NCI-H1417 (cell line): ENCODE measurements around the gene PAWR.
A peak's percentile ranks its signal among the peaks of the same experiment; 100 is the strongest.
"Not testable (repeated sequence)": the region's sequence is repeated elsewhere in the genome, so short reads cannot be mapped to it uniquely, and the experiment has no call there.

Experiments
- DNase-seq, 3 experiments: peaks; one replicate each; lab custom pipeline; 2025; lab: John Stamatoyannopoulos, UW

PAWR gene

DNA sequence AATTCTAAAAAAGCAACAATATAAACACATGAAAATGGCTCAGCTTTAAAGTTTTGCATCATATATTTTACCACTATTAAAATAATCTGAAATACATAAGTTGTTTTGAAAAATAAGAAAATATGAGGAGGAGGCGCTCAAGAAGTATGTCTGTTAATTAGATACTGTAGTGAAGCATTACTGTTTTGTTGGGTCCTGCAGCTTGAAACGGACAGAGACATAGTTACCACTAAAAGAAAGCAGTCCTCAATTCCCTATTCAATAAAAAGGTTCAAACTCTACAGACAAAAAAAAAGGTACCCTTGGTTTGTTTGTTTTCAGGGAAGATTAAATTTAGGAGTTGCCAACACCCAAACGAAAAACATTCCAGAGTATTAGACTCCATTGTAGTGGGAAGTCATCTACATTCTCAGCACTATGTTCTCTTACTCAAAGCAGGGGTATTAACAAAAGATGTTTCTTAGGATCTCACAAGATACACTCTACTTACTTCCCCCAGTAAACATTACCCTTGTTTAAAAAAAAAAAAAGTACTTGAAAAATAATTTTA is 3.0 kb downstream of the PAWR start:
- DNase-seq, result peak in 1 of 3 experiments; percentile 15

DNA sequence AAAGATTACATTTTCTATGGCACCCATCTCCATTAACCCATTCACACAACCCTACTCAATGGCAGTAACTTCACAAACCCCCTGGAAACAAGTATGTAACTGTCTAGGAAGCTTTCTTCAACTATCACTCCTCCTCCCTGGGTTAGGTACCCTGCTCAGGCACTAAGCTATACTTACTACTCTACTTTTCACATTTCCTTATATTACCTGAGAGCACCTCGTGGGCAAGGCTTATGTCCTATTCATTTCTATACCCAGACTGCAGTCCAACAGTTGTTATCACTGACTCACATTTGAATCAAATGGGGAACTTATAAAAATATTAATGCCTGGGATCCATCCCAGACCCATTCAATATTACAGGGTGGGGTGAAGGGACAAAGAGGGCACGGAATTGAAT is 4.6 kb downstream of the PAWR start:
- no peak for DNase-seq

DNA sequence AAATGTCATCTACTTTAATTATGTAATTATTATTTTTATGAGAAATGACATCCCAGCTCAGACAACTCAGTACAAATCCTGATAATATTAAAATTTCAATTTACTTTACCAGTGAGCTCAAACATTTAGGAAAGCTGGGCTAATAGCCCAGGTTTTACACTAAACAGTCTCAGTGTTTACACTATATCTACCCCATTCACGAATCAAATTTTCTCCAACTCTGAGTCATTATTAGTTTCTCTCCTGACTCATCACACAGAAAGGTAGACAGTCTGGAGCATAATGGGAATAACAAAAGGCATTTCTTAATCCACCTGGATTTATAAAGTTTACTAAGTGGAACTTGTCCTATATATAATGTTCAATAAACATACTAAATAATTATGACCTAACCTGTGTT is 5.7 kb downstream of the PAWR start:
- peak in 1 of 3 experiments; percentile 56 for DNase-seq

GRCh38 chr12:79684338-79684737 is 6.4 kb downstream of the PAWR start:
- not testable (repeated sequence) for DNase-seq

DNA sequence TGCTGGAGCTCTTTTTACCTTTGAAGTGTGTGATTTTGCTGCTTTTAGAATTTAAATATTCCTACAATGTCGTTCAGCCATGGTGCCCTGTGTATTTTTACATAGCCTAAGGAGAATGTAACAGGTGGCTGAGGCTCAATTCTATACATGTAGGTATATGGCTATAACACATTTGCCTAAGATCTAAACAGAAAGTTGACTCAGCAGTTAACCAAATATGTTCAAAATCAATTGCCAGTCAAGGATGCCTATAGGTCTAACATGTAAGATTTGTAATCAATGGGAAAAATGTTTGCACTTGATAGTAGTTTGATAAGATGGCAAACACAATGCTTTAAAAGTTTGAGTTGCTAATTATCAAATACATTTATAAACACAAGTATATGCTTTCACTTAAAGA is 8.2 kb downstream of the PAWR start:
- DNase-seq, result no peak

DNA sequence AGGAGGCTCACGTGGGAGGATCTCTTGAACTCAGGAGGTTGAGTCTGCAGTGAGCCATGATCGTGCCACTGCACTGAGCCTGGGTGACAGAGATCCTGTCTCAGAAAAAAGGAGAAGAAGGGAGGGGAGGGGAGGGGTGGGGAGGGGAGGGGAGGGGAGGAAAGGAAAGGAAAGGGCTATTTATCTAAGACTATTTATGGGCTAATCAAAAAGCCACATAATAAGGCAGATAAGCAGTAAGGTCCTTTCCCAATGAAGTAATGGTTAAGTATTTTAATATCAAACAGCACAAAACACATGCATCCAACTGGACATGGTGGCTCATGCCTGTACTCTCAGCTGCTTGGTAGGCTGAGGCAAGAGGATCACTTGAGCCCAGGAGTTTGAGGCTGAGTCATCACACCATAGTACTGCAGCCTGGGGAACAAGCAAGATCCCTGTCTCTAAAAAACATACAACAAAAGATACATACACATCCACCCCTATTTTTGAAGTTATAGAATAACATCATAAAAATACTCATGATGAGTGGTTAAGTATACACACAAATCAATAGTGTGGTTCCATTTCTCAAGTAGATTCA is 9.7 kb downstream of the PAWR start:
- DNase-seq, result no peak

DNA sequence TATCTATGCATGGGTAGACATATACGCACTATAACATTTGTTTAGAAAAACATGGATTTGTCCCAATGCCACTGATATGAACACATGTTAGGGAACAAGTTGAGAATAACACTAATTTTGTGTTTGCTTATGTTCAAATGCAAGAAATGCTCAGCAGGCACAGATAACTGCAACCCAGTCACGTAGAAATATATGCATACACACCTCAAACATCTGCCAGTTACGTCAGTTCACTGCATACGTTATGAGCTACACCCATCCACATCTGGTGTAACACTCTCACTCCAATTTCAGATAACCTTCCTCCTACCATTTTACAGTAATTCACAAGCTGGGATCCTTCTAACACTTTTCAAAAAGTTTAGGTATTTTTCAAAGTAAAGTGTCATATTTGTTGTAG is 10.7 kb downstream of the PAWR start:
- DNase-seq, result no peak

DNA sequence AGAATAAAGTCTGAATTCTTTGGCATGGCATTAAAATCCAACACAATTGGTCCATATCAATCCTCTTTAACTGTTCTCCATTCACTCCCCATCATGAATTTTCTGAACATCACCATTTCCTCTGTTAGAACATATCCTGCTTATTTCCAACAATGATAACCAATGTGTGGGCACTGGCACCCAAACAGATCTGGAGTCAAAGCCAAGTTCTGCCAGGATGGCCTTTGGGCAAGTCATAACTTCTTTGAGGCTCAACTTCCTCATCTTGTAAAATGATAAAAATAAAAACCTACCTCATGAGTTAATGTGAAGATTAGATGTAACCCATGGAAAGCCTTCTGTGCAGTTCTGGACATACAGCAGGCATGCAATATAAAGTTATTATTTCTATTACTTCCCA is 12.5 kb downstream of the PAWR start:
- no peak for DNase-seq

DNA sequence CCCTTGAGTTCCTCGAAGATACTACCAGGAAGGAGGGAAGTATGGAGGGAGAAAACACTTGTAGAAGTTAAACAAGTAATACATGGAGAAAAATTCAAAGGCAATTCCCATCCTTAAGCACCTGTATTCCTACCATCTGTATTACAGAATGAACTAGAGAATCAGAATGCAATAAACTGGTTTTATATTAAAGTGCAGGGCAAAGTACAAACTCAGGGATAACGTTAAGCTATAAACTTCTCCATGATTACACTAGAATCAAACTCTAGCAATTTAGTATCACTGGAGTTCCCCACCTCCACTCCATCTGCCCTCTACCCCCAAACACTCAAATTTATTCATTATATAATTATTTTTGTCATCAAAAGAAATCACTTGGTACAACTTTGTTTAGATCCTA is 13.1 kb downstream of the PAWR start:
- no peak for DNase-seq

- no peak for DNase-seq
Measured at GRCh38 chr12:79676579-79676978, 14.2 kb downstream of the PAWR start.

DNA sequence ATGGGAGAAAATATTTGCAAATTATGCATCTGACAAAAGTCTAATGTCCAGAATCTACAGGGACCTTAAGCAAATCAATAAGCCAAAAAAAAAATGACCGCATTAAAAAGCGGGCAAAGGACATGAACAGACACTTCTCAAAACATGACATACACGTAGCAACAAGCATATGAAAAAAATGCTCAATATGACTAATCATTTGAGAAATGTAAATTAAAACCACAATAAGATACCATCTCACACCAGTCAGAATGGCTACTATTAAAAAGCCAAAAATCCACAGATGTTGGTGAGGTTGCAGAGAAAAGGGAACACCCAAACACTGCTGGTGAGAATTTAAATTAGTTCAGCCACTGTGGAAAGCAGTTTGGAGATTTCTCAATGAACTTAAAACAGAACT is 16.1 kb downstream of the PAWR start:
- DNase-seq, result no peak

GRCh38 chr12:79673354-79673753 is 17.4 kb downstream of the PAWR start:
- peak in 1 of 3 experiments; percentile 55 for DNase-seq

- no peak for DNase-seq
Measured at GRCh38 chr12:79668113-79668512, 22.7 kb downstream of the PAWR start.

GRCh38 chr12:79665212-79665887 is 25.4 kb downstream of the PAWR start:
- DNase-seq, result no peak

DNA sequence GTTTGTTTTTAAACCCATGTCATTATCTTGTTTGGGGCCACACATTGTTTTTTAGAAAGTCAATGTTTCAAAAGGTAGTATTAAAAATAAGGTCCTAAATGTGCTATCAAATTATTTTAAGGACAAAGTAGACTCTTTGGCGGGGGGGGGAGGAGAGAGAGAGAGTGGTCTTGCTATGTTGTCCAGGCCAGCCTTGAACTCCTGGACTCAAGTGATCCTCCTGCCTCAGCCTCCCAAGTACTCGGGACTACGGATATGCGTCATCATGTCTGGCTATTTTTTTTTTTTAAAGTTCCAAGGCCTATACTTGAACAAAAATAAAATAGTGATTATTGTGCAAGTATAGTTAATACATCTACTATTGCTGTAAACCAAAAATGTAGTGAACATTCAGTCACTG is 26.2 kb downstream of the PAWR start:
- no peak for DNase-seq

GRCh38 chr12:79662046-79662811 is 28.5 kb downstream of the PAWR start:
- DNase-seq, result no peak

DNA sequence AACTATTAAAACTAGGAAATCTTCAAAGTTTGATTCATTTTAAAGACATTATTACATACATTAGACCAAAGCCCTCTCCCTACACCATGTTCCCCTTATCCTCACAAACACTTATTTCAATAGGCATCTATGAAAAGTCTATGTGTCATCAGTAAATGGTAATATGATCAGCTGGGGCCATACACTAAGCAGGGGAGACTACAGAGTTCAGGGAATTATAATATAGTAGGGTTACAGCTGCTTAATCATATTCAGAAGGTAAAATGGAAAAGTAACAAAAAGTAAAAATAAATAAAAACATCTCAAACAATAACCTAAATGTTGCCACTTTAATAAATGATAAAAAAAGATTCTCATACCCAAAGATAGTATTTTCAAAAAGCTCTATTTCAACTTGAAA is 29.1 kb downstream of the PAWR start:
- DNase-seq, result no peak

GRCh38 chr12:79659961-79660431 is 30.8 kb downstream of the PAWR start:
- peak in 1 of 3 experiments; percentile 26 for DNase-seq

DNA sequence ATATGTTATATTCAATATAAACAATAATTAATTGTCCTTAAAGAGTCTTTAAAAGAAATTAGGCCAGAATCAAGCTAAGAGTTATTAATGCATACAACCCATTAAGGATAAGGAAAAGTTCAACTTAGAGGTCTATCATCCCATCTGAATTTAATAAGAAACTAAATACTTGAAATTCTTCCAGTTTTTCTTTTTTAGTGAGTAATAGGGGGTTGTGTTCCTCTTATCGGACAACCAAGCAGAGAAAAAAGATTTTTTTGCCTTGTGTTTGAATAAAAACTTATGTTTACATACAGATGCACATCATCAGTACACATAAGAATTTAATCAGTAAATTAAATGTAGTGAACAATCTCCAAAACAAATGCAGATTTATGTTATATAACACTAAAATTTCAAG is 32.5 kb downstream of the PAWR start:
- DNase-seq, result no peak

DNA sequence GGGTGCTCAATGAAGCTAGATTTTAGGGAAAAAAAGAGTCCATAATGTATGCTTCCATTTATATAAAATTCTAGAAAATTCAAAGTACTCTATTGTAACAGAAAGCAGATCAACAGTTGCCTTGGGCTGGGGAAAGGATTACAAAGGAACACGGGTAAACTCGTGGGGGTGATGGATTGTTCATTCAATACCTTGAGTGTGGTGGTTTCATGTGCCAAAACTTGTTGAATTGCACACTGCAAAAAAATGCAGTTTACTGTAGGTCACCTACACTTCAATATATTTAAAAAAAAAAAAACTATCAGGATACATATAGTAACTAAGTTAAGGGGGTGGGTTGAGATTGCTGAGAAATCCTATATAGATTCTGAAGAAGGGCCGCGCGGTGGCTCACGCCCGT is 33.6 kb downstream of the PAWR start:
- no peak for DNase-seq

- no peak for DNase-seq
Measured at GRCh38 chr12:79655036-79655435, 35.7 kb downstream of the PAWR start.

DNA sequence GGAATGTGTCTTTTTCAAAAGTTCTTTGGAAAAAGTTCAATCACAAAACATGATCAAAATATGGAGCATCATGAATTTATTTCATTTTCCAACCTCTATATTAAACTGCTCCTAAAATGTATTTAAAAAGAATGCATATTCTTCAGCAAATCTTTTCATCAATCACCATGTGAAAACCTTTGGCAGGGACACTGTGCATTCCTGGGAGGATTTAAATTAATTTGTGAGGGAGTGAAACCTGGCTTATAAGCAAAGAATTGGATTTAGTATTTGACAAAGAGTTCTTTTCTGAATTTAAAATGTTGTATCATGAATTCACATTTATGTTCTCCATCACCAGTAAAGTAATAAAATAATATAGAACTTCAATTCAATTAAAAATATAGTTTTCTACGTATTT is 38.2 kb downstream of the PAWR start:
- DNase-seq, result no peak

DNA sequence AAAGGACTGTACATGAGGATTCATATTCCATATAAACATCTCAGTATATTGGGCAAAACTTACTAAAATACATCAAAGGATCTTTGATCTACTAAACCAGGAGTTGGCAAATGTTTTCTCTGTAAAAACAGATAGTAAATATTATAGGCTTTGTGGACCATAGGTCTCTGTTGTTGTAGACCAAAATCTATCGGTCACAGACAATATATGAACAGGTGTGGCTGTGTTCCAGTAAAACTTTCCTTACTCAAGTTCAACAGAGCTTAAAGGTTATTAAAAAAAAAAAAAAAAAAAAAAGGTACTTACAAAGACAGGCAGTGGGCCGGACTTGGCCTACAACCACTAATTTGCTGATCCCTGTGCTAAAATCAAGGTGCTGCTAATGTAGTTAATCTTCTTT is 40.3 kb downstream of the PAWR start:
- DNase-seq, result no peak
